Common myeloid progenitor, CD34-positive (primary cell): ENCODE results near the gene KCNQ2.

Source experiments
- CTCF ChIA-PET: fragments of 350-600 bp; sonication (Branson Sonifier 250); formaldehyde crosslinking; loops from one replicate; lab custom pipeline; 2021; ENCODE audit warnings: antibody characterized with exemption; lab: Charles Lee
- POLR2A ChIA-PET: fragments of 350-600 bp; sonication (Branson Sonifier 250); formaldehyde crosslinking; loops from one replicate; lab custom pipeline; 2021; ENCODE audit warnings: antibody characterized with exemption; lab: Charles Lee
- DNase-seq, 3 donors: peaks; one replicate each; pipeline versions ENCODE4 v3.0.0 to v3.0.0-alpha.2; 2013
- H3K27ac ChIP-seq, 2 experiments: 1 replicate in 1 of 2; 2 replicates in 1 of 2; pipeline ENCODE4 v1.7.0; 2013; ENCODE audit warnings: inconsistent platforms in 2 of 2, low read length in 2 of 2, mild to moderate bottlenecking in 2 of 2, low read depth in 1 of 2, moderate library complexity in 1 of 2; ENCODE audit not compliant: severe bottlenecking in 2 of 2, insufficient read depth in 1 of 2, poor library complexity in 1 of 2
- H3K27me3 ChIP-seq, 5 experiments: replicated peaks in 2 of 5; 1 replicate in 3 of 5; 2 replicates in 2 of 5; pipeline versions ENCODE4 v1.6.1 to v1.7.0; 2013; ENCODE audit warnings: low read length in 4 of 5, mild to moderate bottlenecking in 2 of 5, moderate library complexity in 2 of 5, inconsistent platforms in 1 of 5; ENCODE audit not compliant: insufficient read depth in 5 of 5, control insufficient read depth in 4 of 5
- H3K36me3 ChIP-seq, 4 experiments: 1 replicate in 2 of 4; 2 replicates in 2 of 4; pipeline versions ENCODE4 v1.6.1 to v1.7.0; 2013; ENCODE audit warnings: low read length in 3 of 4, control low read depth in 1 of 4, mild to moderate bottlenecking in 1 of 4; ENCODE audit not compliant: control insufficient read depth in 4 of 4, insufficient read depth in 4 of 4
- H3K4me1 ChIP-seq, 4 experiments: 1 replicate in 3 of 4; 2 replicates in 1 of 4; pipeline versions ENCODE4 v1.6.1 to v1.7.1; 2013; ENCODE audit warnings: low read length in 3 of 4, mild to moderate bottlenecking in 3 of 4, control low read depth in 1 of 4, inconsistent platforms in 1 of 4, moderate library complexity in 1 of 4; ENCODE audit not compliant: control insufficient read depth in 4 of 4, insufficient read depth in 4 of 4; ENCODE audit errors: control extremely low read depth in 1 of 4
- H3K4me3 ChIP-seq, 7 experiments: 1 replicate in 4 of 7; 2 replicates in 3 of 7; pipeline versions ENCODE4 v1.5.1 to v1.7.0; 2013; ENCODE audit warnings: mild to moderate bottlenecking in 7 of 7, low read length in 6 of 7, moderate library complexity in 6 of 7, inconsistent platforms in 2 of 7, low read depth in 2 of 7, control low read depth in 1 of 7; ENCODE audit not compliant: insufficient read depth in 4 of 7, control insufficient read depth in 1 of 7; ENCODE audit errors: extremely low read depth in 1 of 7
- H3K9me3 ChIP-seq, 5 experiments: 1 replicate in 4 of 5; 2 replicates in 1 of 5; pipeline versions ENCODE4 v1.6.1 to v1.7.1; 2013; ENCODE audit warnings: low read length in 4 of 5, mild to moderate bottlenecking in 2 of 5, inconsistent platforms in 1 of 5, low read depth in 1 of 5, moderate library complexity in 1 of 5; ENCODE audit not compliant: control insufficient read depth in 4 of 5, insufficient read depth in 2 of 5; ENCODE audit errors: control extremely low read depth in 1 of 5
- WGBS: methylation state at CpG from one replicate; pipeline ENCODE4 v1.1.5; 2013; ENCODE audit not compliant: insufficient coverage; 5-methylcytosine and 5-hydroxymethylcytosine counted together

KCNQ2 gene

GRCh38 chr20:63491078-63491477 is 18.6 kb upstream of the KCNQ2 start:
- Histone ChIP-seq H3K36me3 (no peaks in the 10 kb centered on the region), H3K27me3 (peaks cover 0 to 66% (median 14%) of the 10 kb centered on the region in 5 experiments), H3K27ac (no peak overlapping the region), H3K4me1 (peaks cover 0 to 3% (median under 1%) of the 10 kb centered on the region in 4 experiments), H3K4me3 (no peak overlapping the region), H3K9me3 (peaks cover 0 to 4% (median 0%) of the 10 kb centered on the region in 5 experiments)
- WGBS = 91% methylated on average over 4 of the region's 4 CpGs
- ChIA-PET POLR2A (no interaction called here), CTCF (no interaction called here)
- no peak for DNase-seq

- Histone ChIP-seq H3K27ac (no peak overlapping the region), H3K4me1 (peaks cover 0 to 3% (median 0%) of the 10 kb centered on the region in 4 experiments), H3K27me3 (peaks cover 0 to 65% (median 14%) of the 10 kb centered on the region in 5 experiments), H3K4me3 (no peak overlapping the region), H3K9me3 (peaks cover 0 to 4% (median 0%) of the 10 kb centered on the region in 5 experiments), H3K36me3 (no peaks in the 10 kb centered on the region)
- ChIA-PET CTCF (no interaction called here), POLR2A (no interaction called here)
- 85% methylated on average over 17 of the region's 24 CpGs for WGBS
- DNase-seq = no peak
Observed at GRCh38 chr20:63490416-63490815, 18.0 kb upstream of the KCNQ2 start.

GRCh38 chr20:63488315-63489251 is 16.1 kb upstream of the KCNQ2 start:
- H3K27ac ChIP-seq = no peak overlapping the region
- 12% methylated on average over 68 of the region's 83 CpGs for WGBS
- peaks cover 0 to 65% (median 12%) of the 10 kb centered on the region in 5 experiments for H3K27me3 ChIP-seq
- DNase-seq = no peak
- ChIA-PET CTCF (interaction anchor here (0.7 to 1.2 kb wide), 2 partner anchors 15 to 49 kb away, joined by 3 read pairs; no protein-coding TSS in a partner anchor), POLR2A (interaction anchor here (0.6 kb wide), 1 partner anchor 52 kb away, joined by 4 read pairs; no protein-coding TSS in a partner anchor)
- peaks cover 0 to 3% (median 0%) of the 10 kb centered on the region in 4 experiments for H3K4me1 ChIP-seq
- peaks cover 0 to 4% (median 0%) of the 10 kb centered on the region in 5 experiments for H3K9me3 ChIP-seq
- no peak overlapping the region for H3K4me3 ChIP-seq
- H3K36me3 ChIP-seq = no peaks in the 10 kb centered on the region

GRCh38 chr20:63487781-63488241 is 15.4 kb upstream of the KCNQ2 start:
- Histone ChIP-seq H3K27ac (no peak overlapping the region), H3K4me1 (peaks cover 0 to 8% (median 3%) of the 10 kb centered on the region in 4 experiments), H3K4me3 (no peak overlapping the region), H3K36me3 (no peaks in the 10 kb centered on the region), H3K9me3 (peaks cover 0 to 4% (median 0%) of the 10 kb centered on the region in 5 experiments), H3K27me3 (peaks cover 0 to 64% (median 13%) of the 10 kb centered on the region in 5 experiments)
- ChIA-PET CTCF (no interaction called here), POLR2A (interaction anchor here (0.6 kb wide), 1 partner anchor 51 kb away, joined by 4 read pairs; no protein-coding TSS in a partner anchor)
- no peak for DNase-seq
- 21% methylated on average over 27 of the region's 40 CpGs for WGBS

- no peaks in the 10 kb centered on the region for H3K36me3 ChIP-seq
- H3K27ac ChIP-seq = no peak overlapping the region
- H3K4me1 ChIP-seq = peaks cover 0 to 10% (median 3%) of the 10 kb centered on the region in 4 experiments
- peaks cover 0 to 4% (median 0%) of the 10 kb centered on the region in 5 experiments for H3K9me3 ChIP-seq
- POLR2A ChIA-PET = no interaction called here
- peaks cover 0 to 69% (median 17%) of the 10 kb centered on the region in 5 experiments for H3K27me3 ChIP-seq
- H3K4me3 ChIP-seq = no peak overlapping the region
- 74% methylated on average over 6 of the region's 14 CpGs for WGBS
- CTCF ChIA-PET = no interaction called here
- DNase-seq = no peak
Observed at GRCh38 chr20:63487116-63487764, 14.8 kb upstream of the KCNQ2 start.

GRCh38 chr20:63486300-63486855 is 13.9 kb upstream of the KCNQ2 start:
- H3K27me3 ChIP-seq = peaks cover 0 to 76% (median 20%) of the 10 kb centered on the region in 5 experiments

More at GRCh38 chr20:63486300-63486855, 13.9 kb upstream of the KCNQ2 start:
- Histone ChIP-seq H3K36me3 (no peaks in the 10 kb centered on the region), H3K4me3 (no peak overlapping the region), H3K9me3 (peaks cover 0 to 4% (median 0%) of the 10 kb centered on the region in 5 experiments), H3K27ac (no peak overlapping the region), H3K4me1 (peaks cover 0 to 10% (median 3%) of the 10 kb centered on the region in 4 experiments)
- WGBS = 94% methylated on average over 16 of the region's 17 CpGs
- ChIA-PET POLR2A (no interaction called here), CTCF (no interaction called here)
- no peak for DNase-seq
